ENCODE measurements around the gene DCPS.
"Not testable (repeated sequence)": the region's sequence is repeated elsewhere in the genome, so short reads cannot be mapped to it uniquely, and the experiment has no call there.

The DCPS gene

DNA sequence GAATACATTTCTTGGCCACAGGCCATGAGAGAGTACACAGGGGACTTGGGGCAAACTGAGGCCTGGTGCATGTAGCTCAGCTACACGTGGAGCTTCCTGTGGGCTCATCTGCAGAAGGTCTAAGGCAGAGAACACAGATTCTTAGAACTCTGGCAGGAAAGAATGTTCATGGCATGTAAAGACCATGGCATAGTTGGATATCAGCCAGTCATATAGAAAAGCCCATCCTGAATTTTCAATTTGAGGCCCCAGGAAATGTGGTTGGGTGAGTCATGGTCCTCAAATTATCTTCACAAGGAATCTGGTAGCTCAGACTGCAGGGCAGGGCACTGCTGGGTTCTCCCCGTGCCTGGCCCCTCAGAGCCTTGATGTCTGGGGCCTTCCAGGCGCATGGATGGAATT is 37.9 kb downstream of the DCPS start:
- no peak overlapping the region for H3K4me3 ChIP-seq (ENCODE audit: low read depth, low read length)

DNA sequence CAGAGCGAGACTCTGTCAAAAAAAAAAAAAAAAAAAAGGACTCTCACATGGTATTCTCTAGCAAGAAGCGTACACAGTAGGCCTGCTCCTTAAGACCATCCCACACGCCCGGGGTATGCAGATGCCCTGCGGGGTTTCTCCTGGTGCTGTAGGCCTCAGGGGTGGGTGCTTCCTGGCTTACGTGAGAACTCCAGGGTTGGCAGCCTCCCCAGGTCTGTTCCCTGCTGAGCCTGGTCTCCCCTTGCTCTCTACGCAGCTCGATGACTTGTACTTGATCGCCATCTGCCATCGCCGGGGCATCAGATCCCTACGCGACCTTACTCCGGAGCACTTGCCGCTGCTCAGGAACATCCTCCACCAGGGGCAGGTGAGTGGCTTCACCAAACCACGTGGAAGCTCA is 39.2 kb downstream of the DCPS start:
- no peak overlapping the region for H3K4me3 ChIP-seq (ENCODE audit: low read depth, low read length)

DNA sequence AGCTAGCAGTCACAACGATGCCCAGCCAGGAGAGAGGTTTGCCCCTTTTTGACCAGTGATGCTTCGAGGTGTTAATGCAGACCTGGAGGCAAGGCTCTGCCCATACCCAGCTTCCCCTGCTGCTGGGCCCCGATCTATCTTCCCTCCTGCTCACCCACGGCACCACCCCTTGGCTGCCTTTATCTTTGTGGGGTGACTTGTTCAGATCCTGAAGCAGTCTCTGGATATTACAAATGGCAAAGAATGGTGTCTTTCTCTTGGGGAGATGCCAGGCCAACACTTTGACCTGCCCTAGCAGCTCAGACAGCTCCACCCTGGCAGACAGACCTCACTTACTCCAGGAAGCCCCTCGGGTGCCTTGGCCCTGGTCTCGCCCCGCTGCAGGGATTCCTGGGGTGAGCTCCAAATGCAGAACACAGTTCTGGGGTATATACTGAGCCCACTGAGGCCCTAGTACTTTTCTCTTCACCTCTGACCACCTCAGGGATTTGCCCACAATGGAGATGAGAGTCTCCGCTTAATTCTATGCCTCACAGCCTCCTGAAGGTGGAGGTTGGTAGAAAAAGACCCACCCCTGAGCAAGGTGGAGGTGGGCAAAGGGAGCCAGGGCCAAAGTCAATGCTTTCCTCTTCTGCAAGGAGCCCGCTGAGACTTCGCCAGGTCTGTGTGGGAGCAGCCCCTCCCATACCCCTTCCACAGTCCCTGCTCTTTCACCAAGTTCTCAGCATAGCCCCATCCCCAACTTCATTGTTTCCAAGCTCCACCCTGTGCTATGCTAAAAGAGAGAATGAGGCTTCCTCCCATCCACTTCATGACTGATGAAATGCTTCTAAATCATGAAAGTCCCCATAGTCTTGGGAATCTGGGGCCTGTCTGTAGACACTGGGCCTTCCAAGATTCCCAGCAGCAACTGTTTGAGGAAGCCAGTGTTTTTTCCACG is 40.6 kb downstream of the DCPS start:
- H3K4me3 ChIP-seq (ENCODE audit: low read depth, low read length) = no peak overlapping the region

DNA sequence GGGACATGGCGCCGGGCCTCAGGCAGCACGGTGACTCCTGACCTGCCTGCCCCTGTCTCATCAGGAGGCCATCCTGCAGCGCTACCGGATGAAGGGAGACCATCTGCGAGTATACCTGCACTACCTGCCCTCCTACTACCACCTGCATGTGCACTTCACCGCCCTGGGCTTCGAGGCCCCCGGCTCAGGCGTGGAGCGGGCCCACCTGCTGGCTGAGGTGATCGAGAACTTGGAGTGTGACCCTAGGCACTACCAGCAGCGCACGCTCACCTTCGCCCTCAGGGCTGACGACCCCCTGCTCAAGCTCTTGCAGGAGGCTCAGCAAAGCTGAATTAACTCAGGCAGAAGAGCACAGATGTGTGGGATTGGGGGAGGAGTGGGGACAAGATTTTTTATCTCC is 41.4 kb downstream of the DCPS start:
- no peak overlapping the region for H3K4me3 ChIP-seq (ENCODE audit: low read depth, low read length)

DNA sequence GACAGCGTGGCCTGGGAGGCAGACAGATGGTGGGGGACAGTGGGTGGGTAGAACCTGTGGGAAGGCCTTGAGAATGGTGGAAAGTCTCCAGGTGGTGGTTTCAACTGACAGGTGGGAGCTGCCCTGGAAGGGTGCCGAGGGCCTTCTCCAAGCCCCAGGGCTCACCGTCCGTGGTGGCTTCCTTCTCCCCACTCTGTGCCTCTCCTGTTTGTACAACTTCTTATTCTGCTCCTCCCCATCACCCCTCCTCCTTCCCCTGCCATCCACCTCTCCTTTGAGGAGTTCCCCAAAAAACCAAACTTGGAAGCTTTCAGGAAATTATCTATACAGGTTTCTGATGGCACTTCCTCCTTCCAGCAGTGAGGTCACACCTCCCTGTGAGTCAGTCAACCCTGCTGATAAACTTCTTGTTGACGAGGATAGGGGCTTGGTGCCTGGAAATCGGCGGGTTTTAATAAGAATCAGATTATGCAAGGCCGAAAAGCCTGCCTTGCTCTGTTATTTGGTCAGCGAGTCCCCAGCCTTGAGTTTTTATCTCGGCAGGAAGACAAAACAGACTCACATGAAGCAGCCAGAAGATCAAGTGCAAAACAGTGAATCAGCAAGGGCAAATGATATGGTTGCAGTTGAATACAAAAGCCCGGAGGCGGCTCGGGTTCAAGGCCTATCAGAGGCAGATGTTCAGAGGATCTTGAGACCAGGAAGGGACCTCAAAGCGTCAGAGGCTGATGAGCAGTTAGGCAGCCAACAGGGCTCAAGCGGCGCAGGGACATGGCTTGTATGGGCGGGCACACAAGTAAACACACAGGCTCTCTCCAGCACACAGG is 42.1 kb downstream of the DCPS start:
- H3K4me3 ChIP-seq (ENCODE audit: low read depth, low read length) = no peak overlapping the region

GRCh38 chr11:126346586-126346940 is 42.7 kb downstream of the DCPS start:
- no peak overlapping the region for H3K4me3 ChIP-seq (ENCODE audit: low read depth, low read length)

DNA sequence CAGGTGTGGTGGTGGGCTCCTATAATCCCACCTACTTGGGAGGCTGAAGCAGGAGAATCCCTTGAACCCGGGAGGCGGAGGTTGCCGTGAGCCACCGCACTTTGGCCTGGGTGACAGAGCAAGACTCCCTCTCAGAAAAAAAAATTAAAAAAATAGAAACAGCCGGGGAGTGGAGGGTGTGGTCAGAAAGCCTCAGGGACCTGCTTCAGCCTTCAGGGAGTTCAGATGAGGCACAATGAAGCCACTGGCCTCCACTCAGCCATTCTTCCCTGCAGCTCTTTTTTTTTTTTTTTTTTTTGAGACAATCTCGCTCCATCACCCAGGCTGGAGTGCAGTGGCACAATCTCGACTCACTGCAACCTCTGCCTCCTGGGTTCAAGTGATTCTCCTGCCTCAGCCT is 43.1 kb downstream of the DCPS start:
- H3K4me3 ChIP-seq (ENCODE audit: low read depth, low read length) = not testable (repeated sequence)

GRCh38 chr11:126347751-126348668 is 44.1 kb downstream of the DCPS start:
- no peak overlapping the region for H3K4me3 ChIP-seq (ENCODE audit: low read depth, low read length)

GRCh38 chr11:126348806-126349582 is 45.1 kb downstream of the DCPS start:
- no peak overlapping the region for H3K4me3 ChIP-seq (ENCODE audit: low read depth, low read length)

DNA sequence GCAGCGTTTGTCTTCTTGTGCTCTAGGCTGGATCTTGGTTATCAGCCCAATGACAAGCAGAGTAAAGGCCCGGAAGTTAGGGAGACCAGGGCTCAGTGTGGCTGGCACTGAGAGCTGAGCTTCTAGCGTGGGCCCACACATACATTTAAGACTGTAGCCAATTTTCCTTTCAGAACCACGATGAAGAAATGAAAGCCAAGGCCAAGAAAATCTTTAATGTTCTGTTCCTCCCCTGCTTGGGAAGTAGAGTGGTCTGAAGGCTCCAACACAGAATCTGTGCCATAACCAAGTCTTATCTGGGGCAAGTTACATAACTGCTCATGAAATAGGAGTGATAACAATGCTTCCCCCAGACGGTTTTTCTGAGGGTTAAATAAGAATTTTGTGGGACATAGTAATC is 47.0 kb downstream of the DCPS start:
- H3K4me3 ChIP-seq (ENCODE audit: low read depth, low read length) = no peak overlapping the region

DNA sequence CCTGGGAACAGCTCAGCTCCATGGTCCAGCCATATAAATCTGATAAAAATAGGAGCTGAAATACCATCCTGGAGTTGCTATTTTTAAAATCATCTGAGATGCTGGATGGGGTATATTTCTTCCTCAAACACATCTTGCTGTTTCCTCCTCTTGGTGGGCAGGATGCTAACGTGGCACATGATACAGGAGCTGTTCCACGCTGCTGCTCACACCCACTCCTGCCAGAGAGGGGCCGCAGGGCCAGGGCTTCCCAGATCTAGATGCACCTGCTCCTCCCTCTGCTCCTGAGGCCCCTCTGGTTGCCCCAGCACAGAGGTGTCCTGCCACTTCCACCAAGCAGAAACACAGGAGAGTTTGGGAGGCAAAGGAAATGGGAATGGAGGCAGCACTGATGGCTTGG is 48.3 kb downstream of the DCPS start:
- no peak overlapping the region for H3K4me3 ChIP-seq (ENCODE audit: low read depth, low read length)

- H3K4me3 ChIP-seq (ENCODE audit: low read depth, low read length) = no peak overlapping the region
Measured at GRCh38 chr11:126352934-126353801, 49.3 kb downstream of the DCPS start.

- peak overlapping the region; percentile 85 for H3K4me3 ChIP-seq (ENCODE audit: low read depth, low read length)
Measured at GRCh38 chr11:126354631-126355323, 50.9 kb downstream of the DCPS start.

GRCh38 chr11:126355324-126355925 is 51.6 kb downstream of the DCPS start, which contains the start of gene ST3GAL4:
ST3GAL4 (plus strand) TSS chr11:126355686; CDS start chr11:126406156, 50,470 bp downstream.
- peak within 1 kb of the TSS; percentile 85 for H3K4me3 ChIP-seq (ENCODE audit: low read depth, low read length)

GRCh38 chr11:126355926-126356897 is 52.4 kb downstream of the DCPS start:
- H3K4me3 ChIP-seq (ENCODE audit: low read depth, low read length) = peak overlapping the region; percentile 85

DNA sequence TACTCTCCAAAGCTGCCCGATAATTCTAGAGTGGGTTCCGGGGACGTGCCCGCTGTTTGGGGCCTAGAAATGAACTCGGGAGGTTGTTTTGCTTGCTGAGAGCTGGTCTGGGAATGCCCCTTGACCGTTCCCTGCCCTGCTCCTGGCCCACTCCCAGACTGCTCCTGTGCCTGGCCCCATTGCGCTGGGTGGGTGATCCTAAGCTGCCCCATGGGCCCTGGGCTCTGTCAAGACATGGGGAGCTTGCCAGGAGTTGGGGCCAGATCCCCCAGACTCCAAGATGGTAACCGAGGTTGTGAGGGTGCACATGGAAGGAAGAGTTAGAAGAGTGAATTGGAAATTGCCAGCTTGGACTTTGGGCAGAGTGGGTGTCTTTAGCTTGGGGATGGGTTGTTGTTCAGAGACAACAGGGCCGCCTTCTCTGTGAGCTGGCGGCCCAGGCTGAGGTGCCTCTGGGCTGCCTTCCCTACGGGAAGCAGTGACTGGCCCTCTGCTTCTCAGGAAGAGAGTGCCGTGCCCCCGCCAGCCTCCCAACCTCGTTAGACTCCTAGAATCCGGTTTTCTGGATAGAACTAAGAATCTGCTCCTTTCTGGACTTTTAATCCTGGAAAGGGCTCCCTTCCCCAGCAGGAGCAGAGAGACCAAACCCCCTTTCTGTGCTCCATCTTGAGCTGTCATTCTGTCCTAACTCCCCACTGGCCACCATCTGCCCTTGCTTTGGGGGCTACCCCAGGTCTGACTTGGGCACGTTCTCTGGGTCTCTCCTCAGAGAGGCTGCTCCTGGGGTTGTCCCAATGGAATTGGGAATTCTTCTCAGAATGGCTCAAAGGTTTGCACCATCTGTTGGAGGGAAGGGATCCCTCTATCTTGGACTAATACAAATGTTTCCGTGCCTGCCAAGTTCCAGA is 53.4 kb downstream of the DCPS start:
- no peak overlapping the region for H3K4me3 ChIP-seq (ENCODE audit: low read depth, low read length)
